ENCODE results near the gene KRTAP5-5. TPM values are rescaled to one million over a fixed set of nuclear protein-coding genes. Genes with fewer than 3 reads are reported as not detected.
A peak's percentile ranks its signal among the peaks of the same experiment; 100 is the strongest.

KRTAP5-5 gene
- total and polyA plus RNA-seq, 4 donors: not detected

- Histone ChIP-seq H3K9me3 (ENCODE audit: control insufficient read depth in 4 of 4, low read length in 3 of 4) (no peaks in the 10 kb centered on the region), H3K4me1 (ENCODE audit: control insufficient read depth in 4 of 4, insufficient read depth in 4 of 4, low read length in 3 of 4) (peaks cover 26 to 51% (median 45%) of the 10 kb centered on the region in 4 donors), H3K27ac (ENCODE audit: low read depth in 1 of 2, low read length in 2 of 2) (peak overlapping the region; percentile 76 to 89), H3K9ac (ENCODE audit: low read depth in 1 of 2, low read length in 2 of 2) (peak overlapping the region in 1 of 2 donors; percentile 42), H3K36me3 (ENCODE audit: control insufficient read depth in 4 of 4, insufficient read depth in 3 of 4, low read depth in 1 of 4, low read length in 3 of 4) (no peaks in the 10 kb centered on the region), H3K27me3 (ENCODE audit: control insufficient read depth in 4 of 4, insufficient read depth in 4 of 4, low read length in 3 of 4) (no peaks in the 10 kb centered on the region), H3K4me3 (ENCODE audit: low read depth in 1 of 3, low read length in 3 of 3) (no peak overlapping the region)
- WGBS: 84% methylated on average over 7 of the region's 7 CpGs
- no peak for DNase-seq (ENCODE audit: low spot score)
- no peak for TF ChIP-seq SP1 (IDR thresholded peaks at IDR 0.05)
- no peak for TF ChIP-seq YY1 (IDR thresholded peaks at IDR 0.05)
- no peak for TF ChIP-seq HNF4G (IDR thresholded peaks at IDR 0.05)
- TF ChIP-seq EGR1 (IDR thresholded peaks at IDR 0.05; ENCODE audit: low read depth in 2 of 2): no peak
- no peak for TF ChIP-seq JUND (IDR thresholded peaks at IDR 0.05)
- TF ChIP-seq RXRA (IDR thresholded peaks at IDR 0.05): no peak
- no peak for TF ChIP-seq HNF4A (conservative IDR thresholded peaks at IDR 0.05)
These were observed 27.1 kb downstream of the KRTAP5-5 start for GRCh38 chr11:1656670-1657069.

GRCh38 chr11:1659506-1659905 is 29.9 kb downstream of the KRTAP5-5 start:
- no peak for DNase-seq (ENCODE audit: low spot score)
- Histone ChIP-seq H3K36me3 (ENCODE audit: control insufficient read depth in 4 of 4, insufficient read depth in 3 of 4, low read depth in 1 of 4, low read length in 3 of 4) (no peaks in the 10 kb centered on the region), H3K4me1 (ENCODE audit: control insufficient read depth in 4 of 4, insufficient read depth in 4 of 4, low read length in 3 of 4) (peaks cover 13 to 33% (median 27%) of the 10 kb centered on the region in 4 donors), H3K4me3 (ENCODE audit: low read depth in 1 of 3, low read length in 3 of 3) (no peak overlapping the region), H3K9ac (ENCODE audit: low read depth in 1 of 2, low read length in 2 of 2) (no peak overlapping the region), H3K27ac (ENCODE audit: low read depth in 1 of 2, low read length in 2 of 2) (peak overlapping the region; percentile 77 to 92), H3K27me3 (ENCODE audit: control insufficient read depth in 4 of 4, insufficient read depth in 4 of 4, low read length in 3 of 4) (no peaks in the 10 kb centered on the region), H3K9me3 (ENCODE audit: control insufficient read depth in 4 of 4, low read length in 3 of 4) (no peaks in the 10 kb centered on the region)
- 70% methylated on average over 14 of the region's 14 CpGs for WGBS
- no peak for TF ChIP-seq RAD21 (IDR thresholded peaks at IDR 0.05)
- no peak for TF ChIP-seq RXRA (IDR thresholded peaks at IDR 0.05)

- no peak for DNase-seq (ENCODE audit: low spot score)
- no peaks in the 10 kb centered on the region for H3K9me3 ChIP-seq (ENCODE audit: control insufficient read depth in 4 of 4, low read length in 3 of 4)
- no peaks in the 10 kb centered on the region for H3K27me3 ChIP-seq (ENCODE audit: control insufficient read depth in 4 of 4, insufficient read depth in 4 of 4, low read length in 3 of 4)
- peak; percentile 15 for TF ChIP-seq CTCF (IDR thresholded peaks at IDR 0.05; ENCODE audit: low read depth, low read length, missing input control)
- no peak for TF ChIP-seq FOXA1 (IDR thresholded peaks at IDR 0.05)
- H3K27ac ChIP-seq (ENCODE audit: low read depth in 1 of 2, low read length in 2 of 2): peak overlapping the region; percentile 77 to 92
- H3K9ac ChIP-seq (ENCODE audit: low read depth in 1 of 2, low read length in 2 of 2): peak overlapping the region; percentile 6 to 49
- H3K36me3 ChIP-seq (ENCODE audit: control insufficient read depth in 4 of 4, insufficient read depth in 3 of 4, low read depth in 1 of 4, low read length in 3 of 4): no peaks in the 10 kb centered on the region
- H3K4me3 ChIP-seq (ENCODE audit: low read depth in 1 of 3, low read length in 3 of 3): no peak overlapping the region
- WGBS: 77% methylated on average over 24 of the region's 24 CpGs
- H3K4me1 ChIP-seq (ENCODE audit: control insufficient read depth in 4 of 4, insufficient read depth in 4 of 4, low read length in 3 of 4): peaks cover 9 to 25% (median 19%) of the 10 kb centered on the region in 4 donors
These were observed 30.7 kb downstream of the KRTAP5-5 start for GRCh38 chr11:1660111-1660867.
